ENCODE results near the gene ZBTB38. TPM values are rescaled to one million over a fixed set of nuclear protein-coding genes. Genes with fewer than 3 reads are reported as not detected.

ZBTB38 gene
- total RNA-seq, 1 experiment from 2014 or later: 17.0 TPM

Other genes with a start within 250 kb of the ZBTB38 start
- 6.2 and 16.6 TPM in 2 replicates for gene PXYLP1, start 136.7 kb upstream of the ZBTB38 start, total RNA-seq (2014; rRNA removed)
- 3.7 and 4.0 TPM in 2 replicates for gene RASA2, start 118.5 kb downstream of the ZBTB38 start, total RNA-seq (2014; rRNA removed)